HG02870 (cell line): Measurements from ENCODE around the gene LMX1B.
"Not testable (repeated sequence)": the region's sequence is repeated elsewhere in the genome, so short reads cannot be mapped to it uniquely, and the experiment has no call there.

Source experiments
- ATAC-seq: cut with Tn5 transposase; IDR thresholded peaks from one replicate; pipeline ENCODE4 v1.9.1; 2021; ENCODE audit warnings: mild to moderate bottlenecking, moderate library complexity; ENCODE audit not compliant: unreplicated experiment

LMX1B gene

DNA sequence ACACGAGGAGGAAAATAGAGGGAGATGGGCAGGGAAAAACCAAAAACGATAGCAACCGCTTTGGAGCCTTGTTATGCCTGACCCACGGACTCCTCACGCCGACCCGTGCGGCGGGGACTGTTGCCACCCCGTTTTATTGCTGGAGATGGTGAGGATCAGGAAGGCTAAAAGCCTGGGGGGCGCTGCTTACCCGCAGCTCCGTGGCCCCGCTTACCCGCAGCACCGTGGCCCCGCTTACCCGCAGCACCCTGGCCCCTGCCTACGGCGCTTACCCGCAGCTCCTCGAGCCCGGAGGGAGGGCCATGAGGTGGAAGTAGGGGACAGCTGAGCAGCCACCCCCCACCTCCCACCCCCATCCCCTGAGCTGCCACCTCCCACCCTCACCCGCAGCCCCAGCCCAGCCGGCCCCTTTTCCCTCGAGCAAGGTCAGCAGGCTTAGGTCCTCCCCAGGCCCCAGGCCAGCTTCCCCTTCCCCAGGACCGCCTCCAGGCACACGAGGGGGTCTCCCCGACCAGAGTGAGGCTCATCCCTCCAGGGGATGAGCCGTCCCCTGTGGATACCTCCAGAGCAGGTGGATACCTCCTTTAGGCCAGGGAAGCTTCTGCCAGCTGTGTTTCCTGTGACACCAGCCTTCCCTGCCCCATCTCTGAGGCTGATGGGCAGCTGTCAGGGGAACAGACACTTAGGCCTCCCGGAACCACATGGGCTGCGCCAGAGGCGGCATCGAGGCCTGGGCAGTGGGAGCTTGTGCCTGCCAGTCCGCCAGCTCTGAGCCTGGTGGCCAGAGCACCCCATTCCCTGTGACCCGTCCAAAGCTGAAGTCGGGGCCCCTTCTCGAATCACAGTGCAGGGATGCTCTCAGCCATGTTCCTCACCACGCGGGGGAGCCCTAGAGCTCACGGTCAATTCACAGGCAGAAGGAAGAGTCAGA is 92.3 kb downstream of the LMX1B start:
- ATAC-seq: no peak

DNA sequence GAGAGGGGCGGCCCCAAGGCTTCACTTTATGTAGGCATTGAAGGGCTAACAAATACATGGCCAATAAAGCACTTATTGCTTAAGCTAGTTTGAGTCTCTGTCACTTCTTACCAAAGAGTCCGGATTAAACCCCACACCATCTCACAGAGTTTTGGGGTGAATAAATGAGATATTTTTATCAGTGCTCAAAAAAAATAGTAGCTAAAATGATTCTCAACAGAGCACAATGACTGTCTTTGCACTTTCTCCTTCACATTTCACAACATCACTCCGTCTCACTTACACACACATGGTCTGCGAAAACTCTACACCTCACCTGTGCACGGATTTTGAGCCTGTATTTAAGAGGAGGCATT is 92.9 kb downstream of the LMX1B start:
- no peak for ATAC-seq

DNA sequence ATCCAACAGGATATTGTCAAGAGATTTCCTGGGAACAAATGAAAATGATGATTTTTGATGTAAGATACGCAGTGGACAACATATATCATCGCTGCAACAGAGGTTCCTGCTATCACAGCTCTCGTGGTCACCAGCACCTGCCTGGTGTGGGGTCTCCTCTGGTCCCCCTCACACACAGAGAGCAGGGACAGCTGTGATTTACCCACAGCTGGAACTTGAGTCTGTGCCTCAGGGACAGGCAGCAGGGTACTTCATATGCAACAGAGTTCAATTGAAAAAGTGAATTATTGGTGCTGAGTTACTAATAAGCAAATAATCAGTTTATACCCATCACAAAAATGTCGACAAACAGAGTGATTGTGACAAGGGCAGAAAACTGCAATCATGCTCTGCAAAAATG is 93.4 kb downstream of the LMX1B start:
- no peak for ATAC-seq

DNA sequence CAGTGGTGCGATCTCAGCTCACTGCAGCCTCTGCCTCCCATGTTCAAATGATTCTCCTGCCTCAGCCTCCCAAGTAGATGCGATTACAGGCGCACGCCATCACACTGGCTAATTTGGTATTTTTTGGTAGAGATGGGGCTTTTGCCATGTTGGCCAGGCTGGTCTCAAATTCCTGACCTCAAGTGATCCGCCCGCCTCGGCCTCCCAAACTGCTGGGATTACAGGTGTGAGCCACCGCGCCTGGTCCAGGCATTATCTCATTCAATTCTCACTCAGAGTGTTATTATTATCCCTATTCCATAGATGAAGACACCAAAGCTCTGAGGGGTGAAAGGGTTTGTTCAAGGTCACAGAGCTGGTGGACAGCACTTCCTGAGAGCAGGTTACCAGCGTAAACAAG is 94.0 kb downstream of the LMX1B start:
- ATAC-seq: not testable (repeated sequence)

DNA sequence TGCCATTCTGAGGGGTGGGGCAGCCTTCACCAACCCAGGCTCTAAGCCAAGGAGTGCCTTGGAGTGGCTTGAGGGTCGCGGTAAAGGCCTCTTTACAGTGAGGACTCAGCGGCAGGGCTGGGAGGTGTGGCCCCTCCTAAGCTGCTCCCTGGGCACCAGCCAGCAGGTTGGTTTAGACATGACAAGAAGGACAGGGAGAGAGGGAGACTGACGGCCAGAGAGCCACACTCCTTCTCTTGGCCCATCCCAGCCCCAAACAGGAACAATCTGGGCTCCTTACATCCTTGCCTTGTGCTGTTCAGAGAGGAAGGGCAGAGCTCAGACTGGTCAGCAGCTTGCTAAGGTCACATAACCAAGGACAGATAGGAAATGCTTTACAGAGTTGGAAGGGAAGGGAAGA is 94.5 kb downstream of the LMX1B start:
- ATAC-seq: no peak

DNA sequence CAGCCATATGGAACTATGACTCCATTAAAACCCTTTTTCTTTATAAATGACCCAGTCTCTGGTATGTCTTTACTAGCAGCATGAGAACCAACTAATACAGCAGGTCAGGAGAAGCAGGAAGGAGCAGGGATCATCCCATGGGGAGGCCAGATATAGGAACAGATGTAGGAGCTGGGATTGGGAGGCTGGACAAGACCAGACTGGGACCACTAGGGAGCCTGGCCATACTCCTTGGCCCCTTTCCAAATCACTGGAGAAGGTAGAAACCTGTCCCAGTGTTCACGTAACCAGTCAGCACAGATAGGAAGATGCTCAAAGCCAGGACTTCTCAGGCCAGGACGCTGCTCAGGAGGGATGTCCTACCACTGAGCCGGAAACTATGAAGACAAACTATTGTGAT is 95.5 kb downstream of the LMX1B start:
- no peak for ATAC-seq

DNA sequence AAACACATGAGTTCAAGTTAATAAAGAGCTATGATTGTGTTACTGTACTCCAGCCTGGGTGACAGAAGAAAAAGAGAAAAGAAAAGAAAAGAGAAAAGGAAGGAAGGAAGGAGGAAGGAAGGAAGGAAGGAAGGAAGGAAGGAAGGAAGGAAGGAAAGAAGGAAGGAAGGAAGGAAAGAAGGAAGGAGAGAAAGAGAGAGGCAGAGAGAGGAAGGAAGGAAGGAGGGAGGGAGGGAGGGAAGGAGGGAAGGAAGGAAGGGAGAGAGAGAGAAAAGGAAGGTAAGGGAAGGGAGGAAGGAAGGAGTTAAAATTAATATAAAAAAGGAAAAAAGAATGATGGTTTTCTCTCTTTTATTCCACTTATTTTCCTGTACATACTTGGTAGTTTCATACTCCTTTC is 101.7 kb downstream of the LMX1B start:
- no peak for ATAC-seq

DNA sequence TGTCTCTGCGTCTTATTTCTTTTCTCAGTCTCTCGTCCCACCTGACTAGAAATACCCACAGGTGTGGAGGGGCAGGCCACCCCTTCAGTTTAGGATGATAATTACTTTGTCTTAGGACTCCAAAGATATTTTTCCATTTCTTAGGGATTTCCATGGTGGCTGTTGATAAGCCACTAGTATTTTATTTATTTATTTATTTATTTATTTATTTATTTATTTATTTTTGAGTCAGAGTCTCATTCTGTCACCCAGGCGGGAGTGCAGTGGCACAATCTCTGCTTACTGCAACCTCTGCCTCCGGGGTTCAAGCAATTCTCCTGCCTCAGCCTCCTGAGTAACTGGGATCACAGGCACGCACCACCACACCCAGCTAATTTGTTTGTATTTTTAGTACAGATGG is 103.7 kb downstream of the LMX1B start:
- ATAC-seq: not testable (repeated sequence)

DNA sequence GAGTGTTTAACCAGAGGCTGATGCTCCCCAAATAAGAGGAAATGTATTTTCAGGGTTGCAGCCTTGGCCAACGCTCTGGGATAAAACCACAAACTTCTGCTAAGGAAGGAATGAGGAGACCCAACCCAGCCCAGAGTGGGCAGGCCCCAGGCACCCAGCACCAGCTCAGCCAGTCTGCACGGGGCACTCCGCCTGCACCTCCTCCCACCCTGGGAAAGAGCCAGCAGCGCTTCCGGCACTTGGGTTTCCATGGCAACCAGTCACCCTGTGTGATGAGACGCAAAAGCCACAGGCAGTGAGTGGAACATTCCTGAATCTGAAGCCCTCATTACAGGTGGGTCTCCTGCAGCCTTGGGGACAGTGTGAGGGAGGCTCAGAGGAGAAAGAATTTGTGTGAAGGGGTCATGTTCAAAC is 105.9 kb downstream of the LMX1B start:
- no peak for ATAC-seq

DNA sequence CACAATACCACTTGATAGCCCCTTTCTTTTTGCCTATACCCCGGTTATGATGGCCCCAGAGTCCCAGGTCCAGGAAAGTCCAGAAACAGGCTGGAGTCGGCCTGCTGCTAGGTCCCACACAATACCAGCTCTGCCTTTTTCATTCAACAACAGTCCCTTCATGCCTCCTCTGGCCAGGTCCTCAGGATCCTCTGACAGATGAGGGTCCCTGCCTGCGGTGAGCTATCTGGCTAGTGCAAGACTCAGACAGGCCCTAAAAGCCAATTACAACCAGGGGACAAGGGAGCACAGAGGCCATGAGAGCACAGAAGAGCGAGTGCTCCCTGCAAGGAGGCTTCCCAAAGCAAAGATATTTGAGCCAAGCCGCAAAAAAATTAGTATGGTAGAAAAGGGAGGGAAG is 106.3 kb downstream of the LMX1B start:
- no peak for ATAC-seq

DNA sequence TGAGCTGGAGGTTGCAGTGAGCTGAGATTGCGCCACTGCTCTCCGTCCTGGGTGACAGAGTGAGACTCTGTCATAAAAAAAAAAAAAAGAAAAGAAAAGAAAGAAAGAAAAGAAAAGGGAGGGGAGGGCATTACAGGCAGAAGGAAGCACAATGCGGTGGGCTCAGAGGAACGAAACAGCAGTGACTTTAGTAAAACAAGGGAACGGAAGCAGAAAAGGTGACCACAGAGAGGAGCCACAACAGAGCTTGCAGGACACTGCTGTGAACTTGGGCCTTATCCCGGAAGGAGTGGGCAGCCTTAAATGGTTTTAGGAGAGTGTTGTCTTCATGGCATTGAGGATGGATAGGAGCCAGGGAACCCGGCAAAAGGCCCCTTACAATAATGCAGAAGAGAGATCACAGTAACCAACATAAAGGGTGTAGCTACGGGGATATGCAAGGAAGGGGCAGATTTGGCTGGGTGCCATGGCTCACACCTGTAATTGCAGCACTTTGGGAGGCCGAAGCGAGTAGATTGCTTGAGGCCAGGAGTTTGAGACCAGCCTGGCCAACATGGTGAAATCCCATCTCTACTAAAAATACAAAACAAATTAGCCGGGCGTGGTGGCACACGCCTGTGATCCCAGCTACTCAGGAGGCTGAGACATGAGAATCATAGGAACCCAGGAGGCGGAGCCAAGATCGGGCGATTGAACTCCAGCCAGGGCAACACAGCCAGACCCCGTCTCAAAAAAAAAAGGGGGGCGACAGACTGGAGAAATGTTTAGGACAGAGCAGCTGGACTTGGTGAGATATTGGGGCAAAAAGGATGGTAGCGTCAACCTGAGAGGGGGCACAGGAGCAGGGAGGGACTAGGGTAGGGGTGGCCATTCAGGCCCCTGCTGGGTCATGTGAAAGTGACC is 107.2 kb downstream of the LMX1B start:
- ATAC-seq: no peak

DNA sequence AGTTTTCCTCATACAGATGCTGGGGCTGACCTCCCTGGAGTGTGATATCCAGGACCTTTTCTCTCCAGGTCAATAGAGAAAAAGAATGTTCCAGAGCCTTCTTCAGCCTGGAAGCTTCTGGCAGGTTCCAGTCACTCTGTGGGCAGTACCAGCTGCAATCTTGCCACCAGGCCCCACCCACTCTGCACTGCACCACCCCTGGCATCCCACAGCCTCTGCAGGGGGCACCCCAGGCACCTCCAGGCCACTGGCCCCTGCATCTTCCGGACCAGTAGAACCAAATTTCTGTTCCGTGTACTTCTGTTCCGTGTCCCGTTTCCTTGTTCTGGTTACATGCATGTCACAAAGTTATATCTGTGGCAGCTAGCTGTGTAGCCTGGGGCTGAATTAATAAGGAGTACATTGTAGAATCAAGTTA is 107.8 kb downstream of the LMX1B start:
- no peak for ATAC-seq

DNA sequence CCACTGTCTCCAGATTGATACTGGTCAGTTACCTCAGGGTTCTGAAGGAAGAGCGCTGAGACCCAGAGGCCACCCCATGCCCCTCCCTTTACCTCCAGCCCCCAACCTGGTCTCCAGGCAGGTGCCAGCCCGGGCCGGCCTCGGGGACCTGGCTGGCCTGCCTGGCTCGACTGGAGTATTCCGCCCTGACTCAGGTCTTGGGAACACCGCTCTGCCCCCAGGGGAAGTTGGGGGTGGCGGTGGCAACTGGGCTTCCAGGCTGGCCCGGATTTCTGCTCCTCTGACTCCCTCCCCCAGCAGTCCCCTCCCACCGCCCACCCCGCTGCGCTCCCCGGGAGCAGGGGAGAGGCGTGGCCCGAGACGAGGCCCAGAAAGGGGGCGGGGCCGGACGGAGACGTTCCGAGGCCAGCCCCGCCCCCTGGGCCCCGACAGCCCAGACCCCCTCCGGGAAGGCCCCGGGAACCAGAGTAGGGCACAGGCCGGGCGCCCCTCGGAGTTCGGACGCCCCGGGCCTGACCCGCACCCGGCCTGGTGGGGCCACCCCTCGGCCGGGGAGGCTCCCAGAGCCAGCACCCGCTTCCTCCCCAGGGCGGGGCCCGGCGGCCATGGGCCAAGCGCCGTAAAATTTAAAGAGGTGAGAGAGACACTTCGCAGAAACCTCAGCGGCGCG is 108.7 kb downstream of the LMX1B start:
- peak; percentile 69 for ATAC-seq

DNA sequence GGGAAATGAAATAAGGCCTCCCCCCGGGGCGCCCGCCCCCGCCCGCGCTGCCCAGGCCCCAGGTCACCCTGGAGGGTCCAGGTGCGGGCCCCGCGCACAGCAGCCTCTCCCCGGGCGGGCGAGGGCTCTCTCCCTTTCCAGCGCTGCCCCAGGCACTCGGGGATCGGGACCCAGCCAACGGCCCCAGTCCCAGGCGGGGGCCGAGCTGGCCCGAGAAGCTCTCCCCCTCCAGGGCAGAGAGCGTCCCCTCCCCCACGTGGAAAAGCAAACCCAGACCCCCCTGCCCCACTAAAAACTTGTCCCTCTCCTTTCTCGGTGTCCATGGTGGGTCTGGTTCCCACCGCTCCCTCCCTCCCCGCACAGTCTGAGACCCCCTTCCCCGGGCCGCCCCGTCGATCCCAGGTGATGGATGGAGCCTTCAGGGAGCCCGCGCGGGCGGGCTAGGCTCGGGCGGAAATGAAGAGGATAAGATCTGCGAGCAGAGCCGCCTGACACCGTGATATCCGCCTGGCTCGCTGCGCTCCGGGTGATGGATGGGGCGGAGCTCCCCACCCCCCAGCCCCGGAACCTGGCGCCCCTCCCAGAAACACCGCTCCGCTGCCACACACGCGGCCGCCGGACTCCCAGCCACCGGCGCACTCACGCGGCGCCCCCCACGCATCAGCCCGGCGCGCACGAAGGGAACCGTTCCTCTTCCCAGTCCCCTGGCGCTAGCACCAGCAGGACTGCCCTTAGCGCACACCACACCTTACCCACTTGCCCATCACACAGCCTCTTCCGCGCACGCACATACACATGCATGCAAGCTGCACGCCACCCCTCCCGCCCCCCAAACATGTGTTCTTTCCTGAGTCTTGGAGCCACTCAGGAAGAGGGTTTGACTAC is 109.4 kb downstream of the LMX1B start:
- ATAC-seq: peak; percentile 10

DNA sequence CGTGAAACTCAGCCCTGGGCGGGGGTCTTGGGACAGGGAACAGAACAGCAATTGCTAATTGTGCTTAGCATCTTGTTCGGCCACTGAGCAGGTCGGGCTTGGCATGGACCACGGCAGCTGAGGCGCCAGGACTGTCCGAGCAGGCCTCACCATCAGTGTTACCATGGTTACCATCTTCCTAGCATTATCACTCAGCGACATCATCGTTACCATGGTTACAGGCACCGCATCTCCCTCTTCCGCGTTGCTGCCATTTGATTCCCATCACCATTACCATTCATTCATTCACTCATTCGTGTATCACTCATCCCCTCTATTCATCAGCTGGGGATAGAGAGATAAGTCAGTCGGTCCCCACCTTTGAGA is 110.1 kb downstream of the LMX1B start:
- no peak for ATAC-seq

DNA sequence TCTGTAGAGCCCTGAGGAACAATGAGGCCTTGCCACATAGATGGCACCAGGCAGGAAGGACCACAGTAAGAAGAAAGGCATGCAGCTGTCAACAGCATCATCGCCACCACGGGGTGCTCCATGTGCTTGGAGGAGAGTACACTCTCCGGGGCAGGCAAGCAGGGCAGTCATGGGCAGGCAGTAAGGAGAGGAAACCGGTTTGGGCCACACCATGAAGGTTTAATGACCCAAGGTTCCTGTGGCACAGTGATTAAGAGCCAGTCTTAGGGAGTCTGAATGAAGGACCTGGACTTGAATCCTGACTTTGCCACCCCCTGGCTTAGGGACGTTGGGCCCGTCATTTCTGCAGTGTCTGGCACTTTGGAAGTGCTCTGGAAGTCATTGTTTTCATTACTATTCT is 110.5 kb downstream of the LMX1B start:
- no peak for ATAC-seq

DNA sequence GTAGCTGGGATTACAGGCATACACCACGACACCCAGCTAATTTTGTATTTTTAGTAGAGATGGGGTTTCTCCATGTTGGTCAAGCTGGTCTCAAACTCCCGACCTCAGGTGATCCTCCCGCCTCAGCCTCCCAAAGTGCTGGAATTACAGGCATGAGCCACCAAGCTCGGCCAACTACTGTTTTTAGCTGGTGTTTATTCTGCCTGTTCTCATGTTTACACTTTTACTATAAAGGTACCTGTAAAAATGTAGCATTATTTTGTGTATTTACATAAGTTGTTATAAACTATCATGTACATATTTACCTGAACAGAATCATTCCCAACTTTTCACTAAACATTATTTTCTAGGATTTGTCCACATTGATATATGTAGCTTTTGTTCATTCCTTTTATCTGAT is 111.8 kb downstream of the LMX1B start:
- ATAC-seq: not testable (repeated sequence)

DNA sequence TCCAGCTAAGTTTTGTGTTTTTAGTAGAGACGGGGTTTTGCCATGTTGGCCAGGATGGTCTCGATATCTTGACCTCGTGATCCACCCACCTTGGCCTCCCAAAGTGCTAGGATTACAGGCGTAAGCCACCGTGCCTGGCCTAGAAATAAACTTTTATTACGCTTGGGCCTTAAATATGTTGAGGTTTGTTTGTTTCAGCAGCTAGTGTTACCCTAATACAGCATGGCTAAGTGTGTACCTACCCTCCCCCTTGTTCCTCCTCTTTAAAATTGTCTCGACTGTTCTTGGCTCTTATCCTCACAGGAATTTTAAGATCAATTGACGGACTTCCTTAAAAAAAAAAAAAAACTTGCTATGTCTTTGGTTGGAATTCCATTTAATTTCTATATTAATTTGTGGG is 114.5 kb downstream of the LMX1B start:
- not testable (repeated sequence) for ATAC-seq

DNA sequence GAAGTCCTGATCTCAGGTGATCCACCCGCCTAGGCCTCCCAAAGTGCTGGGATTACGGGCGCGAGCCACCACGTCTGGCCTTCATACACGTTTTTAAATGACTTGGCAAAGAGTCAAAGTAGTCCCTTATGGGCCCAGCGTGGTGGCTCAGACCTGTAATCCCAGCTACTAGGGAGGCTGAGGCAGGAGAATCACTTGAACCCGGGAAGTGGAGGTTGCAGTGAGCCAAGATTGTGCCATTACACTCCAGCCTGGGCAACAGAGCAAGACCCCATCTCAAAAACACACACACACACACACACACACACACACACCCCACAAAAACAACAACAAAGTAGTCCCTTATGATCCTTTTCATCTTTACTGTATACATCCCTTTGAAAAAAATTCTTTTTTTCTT is 116.9 kb downstream of the LMX1B start:
- ATAC-seq: not testable (repeated sequence)

DNA sequence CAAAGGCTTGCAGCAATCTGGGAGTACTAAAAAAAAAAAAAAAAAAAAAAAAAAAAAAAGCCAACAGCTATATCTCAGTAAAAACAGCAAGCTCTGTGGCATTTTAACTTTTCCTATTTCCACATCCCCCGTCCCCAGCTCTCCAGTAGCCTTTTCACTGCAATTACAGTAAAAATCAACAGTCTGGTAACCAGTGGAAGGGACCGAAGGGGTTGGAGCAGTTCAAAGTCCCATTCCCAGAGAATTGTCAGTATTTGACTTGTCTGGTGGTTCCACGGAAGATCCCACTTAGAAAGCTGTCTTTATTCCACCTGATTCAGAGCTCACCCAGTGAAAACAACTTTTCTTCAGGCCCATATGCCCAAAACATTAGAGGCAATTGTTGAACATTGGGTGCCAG is 119.3 kb downstream of the LMX1B start:
- no peak for ATAC-seq
